Measurements from ENCODE around the gene CPLANE2. TPM values are rescaled to one million over a fixed set of nuclear protein-coding genes. Genes with fewer than 3 reads are reported as not detected.

CPLANE2 gene
- total RNA-seq, 1 experiment from 2014 or later = 6.3 TPM

GRCh38 chr1:16202281-16203210 lies 34.4 kb downstream of the CPLANE2 start:
- Histone ChIP-seq H3K4me2 (ENCODE audit: insufficient read depth, insufficient read length, low read length) (no peak overlapping the region), H3K4ac (ENCODE audit: low read depth, low read length) (no peak overlapping the region), H3T11ph (ENCODE audit: low read length) (no peak overlapping the region), H4K20me1 (ENCODE audit: control insufficient read depth, insufficient read depth, insufficient read length) (no peaks in the 10 kb centered on the region), H2BK120ac (ENCODE audit: low read depth, low read length, poor library complexity, severe bottlenecking) (no peak overlapping the region), H2BK15ac (ENCODE audit: low read depth, low read length) (no peak overlapping the region), H3K79me1 (ENCODE audit: insufficient read depth, low read depth, low read length, poor library complexity, severe bottlenecking) (no peaks in the 10 kb centered on the region), H3K23me2 (ENCODE audit: insufficient read length, low read depth, low read length, poor library complexity, severe bottlenecking) (peaks cover 8% of the 10 kb centered on the region), H3K9ac (ENCODE audit: extremely low read depth, insufficient read length, low read length) (no peak overlapping the region), H3K79me2 (ENCODE audit: insufficient read depth, low read length) (no peaks in the 10 kb centered on the region; the same call in 1 of the 2 replicates), H3K56ac (ENCODE audit: insufficient read length, low read depth, low read length) (no peak overlapping the region), H3K27ac (ENCODE audit: insufficient read length, low read depth, low read length) (no peak overlapping the region), H3K23ac (ENCODE audit: insufficient read length, low read depth, low read length) (no peak overlapping the region), H3K14ac (ENCODE audit: insufficient read depth, low read length) (no peak overlapping the region; the same call in 1 of the 2 replicates), H4K5ac (ENCODE audit: insufficient read length, low read depth, low read length) (no peak overlapping the region), H2BK20ac (ENCODE audit: low read depth, low read length, poor library complexity, severe bottlenecking) (no peak overlapping the region), H2AFZ (ENCODE audit: low read length) (no peak overlapping the region), H2BK5ac (ENCODE audit: insufficient read length, low read length) (no peak overlapping the region), H4K91ac (ENCODE audit: insufficient read length, low read depth, low read length) (no peak overlapping the region), H2AK5ac (ENCODE audit: insufficient read length, low read length) (no peak overlapping the region), H2BK12ac (ENCODE audit: insufficient read length, low read depth, low read length) (no peak overlapping the region), H4K8ac (replicated peaks; ENCODE audit: insufficient read length, low read depth, low read length) (no peak overlapping the region), H3K27me3 (ENCODE audit: insufficient read depth, low read length) (no peaks in the 10 kb centered on the region), H3K4me1 (ENCODE audit: insufficient read depth, low read length) (no peaks in the 10 kb centered on the region), H3K9me3 (ENCODE audit: control insufficient read depth, low read depth, low read length) (no peaks in the 10 kb centered on the region), H3K18ac (ENCODE audit: insufficient read length, low read depth, low read length) (no peak overlapping the region)
- Mint-ChIP-seq H3K4me3 (no peak overlapping the region), H3K9me3 (no peaks in the 10 kb centered on the region), H3K36me3 (ENCODE audit: insufficient read depth in 1 of 3, low read depth in 3 of 3) (peaks cover 11 to 60% (median 19%) of the 10 kb centered on the region in 3 experiments; a peak in 6 of 7 replicates), H3K27me3 (ENCODE audit: low read depth) (no peaks in the 10 kb centered on the region), H3K4me1 (peaks cover 7 to 14% of the 10 kb centered on the region in 2 experiments), H3K27ac (peak overlapping the region in 2 of 3 experiments; percentile 36 to 62; a peak in 2 of 7 replicates)
- no peak for DNase-seq
- WGBS (ENCODE audit: extremely low coverage, insufficient read length, low lambda C conversion rate) = no CpG with 5 or more reads among the region's 24 CpGs
- TF ChIP-seq CTCF (conservative IDR thresholded peaks at IDR 0.05) = no peak

Data from H9 (cell line).